ENCODE data around the gene FIZ1.

FIZ1 gene

DNA sequence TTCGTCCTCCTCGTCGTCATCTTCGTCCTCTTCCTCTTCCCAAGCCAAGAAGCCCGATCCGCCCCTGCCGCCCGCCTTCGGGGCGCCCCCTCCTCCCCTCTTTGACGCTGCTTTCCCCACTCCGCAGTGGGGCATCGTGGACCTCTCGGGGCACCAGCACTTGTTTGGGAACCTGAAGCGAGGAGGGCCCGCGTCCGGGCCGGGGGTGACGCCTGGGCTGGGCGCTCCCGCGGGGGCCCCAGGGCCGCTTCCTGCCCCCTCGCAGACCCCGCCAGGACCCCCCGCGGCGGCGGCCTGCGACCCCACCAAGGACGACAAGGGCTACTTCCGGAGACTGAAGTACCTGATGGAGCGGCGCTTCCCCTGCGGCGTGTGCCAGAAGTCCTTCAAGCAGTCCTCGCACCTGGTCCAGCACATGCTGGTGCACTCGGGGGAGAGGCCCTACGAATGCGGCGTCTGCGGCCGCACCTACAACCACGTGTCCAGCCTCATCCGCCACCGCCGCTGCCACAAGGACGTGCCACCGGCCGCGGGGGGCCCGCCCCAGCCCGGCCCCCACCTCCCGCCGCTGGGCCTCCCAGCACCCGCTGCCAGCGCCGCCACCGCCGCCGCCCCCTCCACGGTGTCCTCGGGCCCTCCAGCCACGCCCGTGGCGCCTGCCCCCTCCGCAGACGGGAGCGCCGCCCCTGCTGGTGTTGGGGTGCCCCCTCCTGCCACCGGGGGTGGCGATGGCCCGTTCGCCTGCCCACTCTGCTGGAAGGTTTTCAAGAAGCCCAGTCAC lies 14.8 kb upstream of the FIZ1 start:
- DNase-seq (ENCODE audit: low read depth in 3 of 3), result no peak

DNA sequence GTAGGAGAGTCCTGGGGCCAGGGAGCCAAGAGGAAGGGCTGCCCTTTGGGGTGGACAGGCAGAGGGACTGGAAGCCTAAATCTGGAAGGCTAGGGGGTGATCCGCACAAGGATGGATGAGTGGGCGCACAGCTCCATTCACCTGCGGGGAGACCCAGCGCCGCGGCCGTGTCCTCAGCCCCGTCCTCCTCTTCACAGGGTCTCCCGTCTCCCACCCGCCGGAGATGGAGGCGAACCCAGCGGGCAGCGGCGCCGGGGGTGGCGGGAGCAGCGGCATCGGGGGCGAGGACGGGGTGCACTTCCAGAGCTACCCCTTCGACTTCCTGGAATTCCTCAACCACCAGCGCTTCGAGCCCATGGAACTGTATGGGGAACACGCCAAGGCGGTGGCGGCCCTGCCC lies 14.1 kb upstream of the FIZ1 start:
- DNase-seq (ENCODE audit: low read depth in 3 of 3), result no peak

DNA sequence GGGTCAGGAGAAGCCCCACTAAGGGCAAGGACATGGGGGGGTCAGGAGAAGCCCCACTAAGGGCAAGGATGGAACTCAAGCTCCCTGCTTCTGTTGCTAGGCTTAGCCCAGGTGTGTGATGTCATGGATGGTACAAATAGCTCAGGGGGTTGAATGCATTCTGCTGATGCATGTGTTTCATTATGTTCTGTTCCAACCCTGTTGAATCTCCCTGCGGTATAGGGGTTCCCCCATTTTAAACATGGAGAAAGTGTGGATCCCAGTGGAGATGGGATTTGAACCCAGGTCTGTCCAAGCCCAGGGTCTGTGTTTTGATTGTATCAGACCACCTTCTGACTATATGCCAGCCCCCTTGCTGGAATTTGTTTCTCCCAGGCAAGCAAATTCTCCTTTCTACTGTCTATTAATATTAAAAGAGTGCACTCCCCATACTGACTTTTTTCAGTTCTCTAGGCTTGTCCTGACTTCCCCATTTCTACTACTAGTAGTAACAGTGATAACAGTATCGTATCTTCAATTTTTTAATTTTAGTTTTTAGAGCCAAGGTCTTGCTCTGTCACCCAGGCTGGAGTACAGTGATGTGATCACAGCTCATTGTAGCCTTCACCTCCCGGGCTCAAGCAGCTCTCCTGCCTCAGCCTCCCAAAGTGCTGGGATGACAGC lies 12.8 kb upstream of the FIZ1 start:
- no peak for DNase-seq (ENCODE audit: low read depth in 3 of 3)

- DNase-seq (ENCODE audit: low read depth in 3 of 3), result no peak
Measured at GRCh38 chr19:55611300-55611982, 12.1 kb upstream of the FIZ1 start.

DNA sequence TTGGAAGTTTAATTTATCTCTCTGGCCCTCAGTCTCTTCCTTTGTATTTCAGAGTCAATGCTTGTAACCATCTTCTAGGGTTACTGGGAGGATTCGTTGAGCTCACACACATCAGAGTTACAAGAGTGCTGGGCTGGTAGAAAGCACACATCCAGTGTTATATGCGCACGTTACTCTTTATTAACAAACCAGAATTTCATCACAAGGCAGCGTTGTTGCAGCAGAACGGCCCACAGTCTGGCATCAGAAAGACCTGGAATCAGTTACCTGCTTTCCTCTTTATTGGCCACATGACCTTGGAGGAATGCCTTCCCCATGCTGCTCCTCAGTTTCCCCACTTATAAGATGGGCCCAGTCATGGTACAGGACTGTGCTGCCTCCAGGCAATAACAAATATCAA lies 10.0 kb upstream of the FIZ1 start:
- no peak for DNase-seq (ENCODE audit: low read depth in 3 of 3)

- DNase-seq (ENCODE audit: low read depth in 3 of 3), result no peak
Measured at GRCh38 chr19:55606817-55607216, 7.5 kb upstream of the FIZ1 start.

- no peak for DNase-seq (ENCODE audit: low read depth in 3 of 3)
Measured at GRCh38 chr19:55606471-55606787, 7.1 kb upstream of the FIZ1 start.

DNA sequence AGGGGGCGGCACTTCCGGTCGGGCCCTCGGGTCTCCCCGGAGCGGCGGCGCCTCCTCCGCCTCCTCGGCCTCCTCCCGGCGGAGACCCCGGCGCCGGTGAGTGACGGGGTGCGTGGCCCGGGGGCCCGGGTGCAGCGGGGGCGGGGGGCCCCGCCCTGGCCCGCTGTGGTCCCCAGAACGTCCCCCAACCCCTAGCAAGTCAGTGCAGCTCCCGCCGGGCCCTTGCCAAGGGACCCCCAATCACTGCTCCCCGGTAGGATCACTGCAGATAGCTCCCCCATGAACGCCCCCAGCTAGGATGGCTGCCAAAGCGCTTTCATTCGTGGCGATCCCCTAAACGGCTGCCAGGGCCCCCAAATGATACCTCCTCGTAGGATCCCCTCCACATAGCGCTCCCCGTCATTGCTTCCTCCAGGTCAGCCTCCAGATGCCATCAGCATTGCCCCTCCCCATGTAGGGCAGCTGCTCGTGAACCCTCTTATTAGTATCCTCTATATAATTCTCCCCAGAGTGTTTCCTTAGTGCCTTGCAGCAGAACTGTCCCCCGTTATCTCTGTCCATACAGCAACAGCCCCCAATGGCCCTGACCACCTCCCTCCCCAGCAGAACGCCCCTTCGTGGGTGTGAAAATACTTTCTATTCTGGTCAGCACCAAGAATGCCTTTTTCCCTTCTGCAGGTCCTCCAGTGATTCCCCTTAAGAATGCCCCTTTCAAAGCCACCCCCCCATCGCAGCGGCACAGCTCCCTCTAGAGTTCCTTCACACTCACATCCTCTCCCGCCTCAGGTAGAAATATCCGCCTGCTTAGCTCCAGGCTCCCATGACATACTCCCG lies 6.5 kb upstream of the FIZ1 start, which contains the start of gene ZNF865:
ZNF865 (plus strand) TSS at position 11 of the 834 bp plus-strand sequence. CDS start 7,972 bp downstream, outside the sequence.
- DNase-seq (ENCODE audit: low read depth in 3 of 3), result peak; percentile 50 to 70 (median 54)

DNA sequence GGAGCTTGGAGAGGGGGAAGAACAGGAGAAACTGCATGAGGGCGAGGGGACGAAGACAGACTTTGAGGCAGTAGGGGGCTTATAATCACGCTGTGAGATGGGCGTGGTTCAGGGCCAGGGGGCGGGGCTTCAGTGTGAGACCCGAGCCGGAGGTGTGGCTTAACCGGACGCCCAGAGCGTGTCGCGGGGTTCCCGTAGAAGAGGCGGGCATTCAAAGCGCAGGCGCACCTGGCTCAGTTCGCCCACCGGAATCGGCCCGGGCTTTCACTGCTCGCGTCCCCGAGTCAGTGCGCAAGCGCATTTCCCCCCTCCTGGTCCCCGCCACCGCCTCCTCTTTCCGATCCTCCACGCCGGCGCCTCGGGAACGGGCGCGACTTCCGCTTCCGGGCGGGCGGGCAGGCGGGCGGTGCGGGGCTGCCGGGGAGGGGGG lies 5.9 kb upstream of the FIZ1 start:
- DNase-seq (ENCODE audit: low read depth in 3 of 3), result peak; percentile 98 to 99 (median 99)

GRCh38 chr19:55603581-55604292 lies 4.4 kb upstream of the FIZ1 start:
- DNase-seq (ENCODE audit: low read depth in 3 of 3), result no peak

DNA sequence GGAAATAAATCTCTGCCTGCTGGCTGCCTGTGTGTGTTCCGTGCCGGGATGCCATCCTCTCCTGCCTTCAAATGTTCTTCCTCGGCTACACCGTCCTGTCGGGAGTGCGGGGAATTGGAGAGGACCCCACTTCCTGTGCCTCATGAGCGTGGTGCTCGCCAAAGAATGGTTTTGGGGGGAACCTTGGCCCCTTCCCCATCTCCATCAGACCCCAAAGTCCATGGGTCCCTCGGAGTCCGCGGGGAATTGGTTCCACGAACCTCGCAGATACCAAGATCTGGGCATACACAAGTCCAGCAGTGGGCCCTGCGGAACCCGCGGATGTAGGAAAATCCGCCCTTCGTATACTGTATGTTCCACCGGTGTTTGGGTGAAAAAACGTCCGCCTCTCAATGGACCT lies 3.8 kb upstream of the FIZ1 start:
- DNase-seq (ENCODE audit: low read depth in 3 of 3), result no peak

DNA sequence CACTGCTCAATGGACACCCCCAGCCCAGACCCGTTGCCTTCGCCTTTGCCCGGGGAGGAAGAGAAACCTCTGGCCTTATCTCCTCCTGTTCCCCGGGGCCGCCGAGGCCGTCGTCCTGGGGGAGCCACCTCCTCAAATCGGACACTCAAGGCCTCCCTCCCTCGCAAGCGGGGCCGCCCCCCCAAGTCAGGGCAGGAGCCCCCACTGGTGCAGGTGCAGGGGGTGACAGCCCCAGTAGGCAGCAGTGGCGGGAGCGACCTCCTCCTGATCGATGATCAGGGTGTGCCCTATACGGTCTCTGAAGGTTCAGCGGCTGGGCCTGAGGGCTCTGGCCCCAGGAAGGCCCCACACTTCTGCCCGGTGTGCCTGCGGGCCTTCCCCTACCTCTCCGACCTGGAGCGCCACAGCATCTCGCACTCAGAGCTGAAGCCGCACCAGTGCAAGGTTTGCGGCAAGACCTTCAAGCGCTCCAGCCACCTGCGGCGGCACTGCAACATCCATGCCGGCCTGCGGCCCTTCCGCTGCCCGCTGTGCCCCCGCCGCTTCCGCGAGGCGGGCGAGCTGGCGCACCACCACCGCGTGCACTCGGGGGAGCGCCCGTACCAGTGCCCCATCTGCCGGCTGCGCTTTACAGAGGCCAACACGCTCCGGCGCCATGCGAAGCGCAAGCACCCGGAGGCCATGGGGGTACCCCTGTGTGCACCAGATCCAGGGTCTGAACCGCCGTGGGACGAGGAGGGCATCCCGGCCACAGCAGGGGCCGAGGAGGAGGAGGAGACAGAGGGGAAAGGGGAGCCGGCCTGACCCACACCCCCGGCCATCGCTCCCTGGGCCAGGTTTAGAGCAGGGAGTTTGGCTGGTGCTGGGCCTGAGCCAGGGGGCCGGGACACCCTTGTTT lies 3.0 kb upstream of the FIZ1 start:
- DNase-seq (ENCODE audit: low read depth in 3 of 3), result no peak

DNA sequence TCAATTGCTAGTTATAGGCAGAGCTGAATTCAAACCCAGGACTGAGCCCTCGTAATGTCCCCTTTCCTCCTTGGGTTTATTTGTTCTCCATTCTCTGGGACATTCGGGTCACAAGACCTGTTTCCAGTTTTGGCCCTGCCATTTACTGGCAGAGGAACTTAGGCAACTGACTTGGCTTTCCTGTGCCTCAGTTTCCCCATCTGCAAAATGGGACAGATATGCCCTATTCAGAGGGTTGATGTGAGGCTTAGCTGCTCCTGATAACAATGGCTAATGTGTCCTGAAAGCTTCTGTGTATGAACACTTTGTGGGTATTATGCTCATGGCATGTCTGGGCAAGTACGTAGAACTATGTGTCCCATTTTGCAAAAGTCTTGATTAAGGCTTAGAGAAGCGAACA lies 1.8 kb upstream of the FIZ1 start:
- no peak for DNase-seq (ENCODE audit: low read depth in 3 of 3)

DNA sequence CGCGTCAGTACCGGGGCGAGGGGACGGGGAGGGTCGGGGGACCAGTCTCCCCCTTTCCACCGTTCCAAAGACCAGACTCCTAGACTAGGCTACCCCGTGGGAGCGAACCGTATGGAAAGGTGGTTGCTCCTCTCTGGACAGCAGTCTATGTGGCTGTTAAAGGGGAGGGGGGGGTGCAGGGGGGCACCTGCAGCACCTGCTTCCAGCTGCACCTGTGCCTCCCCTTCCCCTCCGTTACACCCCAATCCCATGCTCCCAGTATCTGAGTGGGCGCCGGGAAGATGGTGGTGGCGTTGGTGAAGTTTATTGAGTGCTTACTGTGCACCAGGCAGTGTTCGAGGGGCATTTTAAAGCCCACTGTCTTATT lies 1.3 kb upstream of the FIZ1 start:
- DNase-seq (ENCODE audit: low read depth in 3 of 3), result no peak

- DNase-seq (ENCODE audit: low read depth in 3 of 3), result peak; percentile 68 to 80 (median 72)
Measured at GRCh38 chr19:55599842-55600661, 735 bp upstream of the FIZ1 start, which contains the start of gene ZNF524. TSS of gene ZNF524 (plus strand) at chr19:55600288. CDS start at chr19:55602113, 1,825 bp downstream.

GRCh38 chr19:55598719-55599467 lies 424 bp downstream of the FIZ1 start:
- peak; percentile 89 to 95 (median 92) for DNase-seq (ENCODE audit: low read depth in 3 of 3)

DNA sequence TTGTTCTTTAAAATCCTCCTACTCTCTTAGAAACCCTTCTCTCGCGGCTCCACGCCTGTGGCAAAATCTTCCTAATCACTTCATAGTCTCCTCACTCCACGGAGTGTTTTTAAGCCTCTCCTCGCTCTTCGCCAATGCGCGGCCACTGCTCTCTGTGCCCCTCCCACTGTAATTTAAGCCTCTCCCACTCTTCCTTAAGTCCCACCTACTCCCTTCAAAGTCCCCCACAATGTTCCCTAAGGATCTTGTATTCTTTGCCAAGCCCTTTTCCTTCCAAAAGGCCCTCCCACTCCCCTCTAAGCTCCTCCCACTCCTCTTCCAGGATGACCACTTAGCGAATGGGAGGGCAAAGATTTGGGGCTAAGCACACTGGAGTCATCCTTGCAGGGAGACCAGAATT lies 1.3 kb downstream of the FIZ1 start:
- DNase-seq (ENCODE audit: low read depth in 3 of 3), result no peak

GRCh38 chr19:55597501-55597921 lies 1.8 kb downstream of the FIZ1 start:
- DNase-seq (ENCODE audit: low read depth in 3 of 3), result no peak

DNA sequence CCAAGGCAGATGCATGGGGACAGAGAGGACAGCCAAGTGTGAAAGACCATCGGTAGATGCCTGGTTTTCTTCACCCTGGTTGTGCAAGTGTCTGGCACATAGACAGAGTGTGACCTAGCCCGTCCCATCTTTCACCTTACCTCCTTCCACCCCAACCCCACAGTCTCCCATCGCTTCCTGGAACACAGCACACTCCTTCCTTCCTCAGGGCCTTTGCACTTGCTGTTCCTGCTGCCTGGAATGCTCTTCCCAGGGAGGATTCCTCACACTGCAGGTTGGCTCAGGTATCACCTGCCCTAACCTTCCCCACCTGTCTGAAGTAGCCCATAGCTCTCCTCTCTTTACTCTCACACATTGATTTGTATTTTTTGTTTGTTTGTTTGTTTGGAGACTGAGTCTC lies 3.0 kb downstream of the FIZ1 start:
- DNase-seq (ENCODE audit: low read depth in 3 of 3), result no peak

All from stimulated activated CD4-positive, alpha-beta T cell treated with anti-CD3 and anti-CD28 coated beads, TNF-alpha, amount 100 ng/mL, for 48 hours (primary cell).